Measurements from ENCODE around the gene MYEF2.

MYEF2 gene

GRCh38 chr15:48145923-48146322, 32.2 kb downstream of the MYEF2 start:
- no peak for DNase-seq (ENCODE audit: low spot score)

GRCh38 chr15:48144889-48145288, 33.2 kb downstream of the MYEF2 start:
- DNase-seq (ENCODE audit: low spot score), result no peak

GRCh38 chr15:48143856-48144255, 34.2 kb downstream of the MYEF2 start:
- DNase-seq (ENCODE audit: low spot score), result no peak

DNA sequence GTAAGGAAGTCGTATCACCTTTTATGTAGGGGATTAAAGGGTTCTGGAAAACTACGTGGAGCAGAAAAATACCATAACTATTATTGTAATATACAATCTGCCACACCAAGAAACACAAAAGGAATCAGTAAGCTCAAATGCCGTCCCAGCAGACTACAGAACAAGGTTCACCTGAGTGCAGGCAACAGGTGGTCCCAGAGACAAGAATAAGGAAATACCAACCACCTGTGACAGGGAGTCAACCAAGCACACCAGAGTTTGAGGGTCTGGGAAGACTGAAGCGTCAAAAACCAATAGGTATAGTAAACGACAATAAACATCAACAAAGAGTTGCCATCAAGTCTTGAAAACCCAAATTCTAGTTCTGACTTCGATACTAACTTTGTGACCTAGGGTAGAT, 45.2 kb downstream of the MYEF2 start:
- DNase-seq (ENCODE audit: low spot score), result no peak

DNA sequence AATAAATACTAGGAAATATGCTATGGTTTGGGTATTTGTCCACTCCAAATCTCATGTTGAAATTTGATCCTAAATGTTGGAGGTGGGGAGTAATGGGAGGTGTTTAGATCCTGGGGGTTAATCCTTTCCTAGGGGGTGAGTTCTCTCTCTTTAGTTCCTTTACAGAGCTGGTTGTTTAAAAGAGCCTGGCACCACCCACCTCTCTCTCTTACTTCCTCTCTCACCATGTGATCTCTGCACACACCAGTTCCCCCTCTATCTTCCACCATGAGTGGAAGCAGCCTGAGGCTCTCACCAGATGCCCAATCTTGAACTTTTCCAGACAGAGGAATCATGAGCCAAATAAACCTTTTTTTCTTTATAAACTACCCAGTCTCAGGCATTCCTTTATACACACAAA, 46.8 kb downstream of the MYEF2 start:
- no peak for DNase-seq (ENCODE audit: low spot score)

- DNase-seq (ENCODE audit: low spot score), result no peak
These were observed 51.3 kb downstream of the MYEF2 start for GRCh38 chr15:48126667-48127355.

DNA sequence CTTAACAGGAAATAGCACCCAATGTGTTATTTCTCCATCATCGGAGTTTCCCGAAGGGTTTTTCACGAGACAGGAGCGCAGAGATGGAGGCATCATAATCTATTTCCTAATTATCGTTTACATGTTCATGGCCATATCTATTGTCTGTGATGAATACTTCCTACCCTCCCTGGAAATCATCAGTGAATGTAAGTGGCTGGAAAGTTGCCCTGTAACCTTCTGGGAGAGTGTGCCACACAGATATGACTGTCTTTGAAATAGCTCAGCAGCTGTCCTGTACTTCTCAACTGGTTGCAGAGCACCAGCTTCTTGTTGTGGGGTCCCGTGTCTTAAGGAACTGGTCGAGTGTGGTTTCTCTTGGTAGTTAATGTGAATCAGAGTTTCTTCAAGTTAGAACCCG, 56.2 kb downstream of the MYEF2 start:
- DNase-seq (ENCODE audit: low spot score), result no peak

GRCh38 chr15:48120745-48121144, 57.4 kb downstream of the MYEF2 start, which contains the start of gene SLC24A5:
Gene SLC24A5, plus strand, starts transcription at chr15:48120990. Its CDS starts 55 bp downstream, at chr15:48121045.
- no peak for DNase-seq (ENCODE audit: low spot score)

GRCh38 chr15:48119277-48119676, 58.8 kb downstream of the MYEF2 start:
- DNase-seq (ENCODE audit: low spot score), result no peak

GRCh38 chr15:48112242-48112641, 65.9 kb downstream of the MYEF2 start:
- DNase-seq (ENCODE audit: low spot score), result no peak

DNA sequence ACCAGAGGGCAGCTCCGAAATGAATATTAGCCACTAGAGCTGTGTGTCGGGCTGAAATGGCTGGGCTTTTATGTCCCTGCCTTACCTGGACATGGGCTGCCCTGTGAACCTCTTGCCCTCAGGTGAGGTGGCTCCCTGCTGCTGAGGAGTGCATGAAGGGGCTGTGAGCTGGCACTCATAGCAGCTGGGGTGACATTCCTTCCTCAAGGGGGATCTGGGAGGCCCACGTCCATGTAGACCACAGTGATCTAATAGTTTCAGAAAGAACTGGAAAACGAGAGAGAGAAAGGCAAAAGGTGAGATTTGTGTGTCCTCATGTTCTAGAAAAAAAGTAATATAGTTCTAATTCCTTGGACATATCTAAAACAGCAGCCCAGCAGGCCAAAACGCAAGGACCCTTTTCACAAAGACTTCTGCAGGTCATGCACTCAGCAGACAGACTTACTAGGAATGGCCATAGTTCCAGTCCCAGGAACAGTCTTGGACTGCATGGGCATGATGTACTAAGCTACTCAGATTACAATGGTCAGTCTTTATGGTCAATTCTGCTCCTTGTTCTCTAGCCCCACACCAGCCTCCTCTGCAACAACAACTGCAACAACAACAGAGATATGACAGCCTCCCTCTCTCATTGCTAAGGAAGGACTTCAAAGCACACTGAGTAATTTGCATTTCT, 68.1 kb downstream of the MYEF2 start:
- no peak for DNase-seq (ENCODE audit: low spot score)

GRCh38 chr15:48109212-48109611, 68.9 kb downstream of the MYEF2 start:
- DNase-seq (ENCODE audit: low spot score), result no peak

DNA sequence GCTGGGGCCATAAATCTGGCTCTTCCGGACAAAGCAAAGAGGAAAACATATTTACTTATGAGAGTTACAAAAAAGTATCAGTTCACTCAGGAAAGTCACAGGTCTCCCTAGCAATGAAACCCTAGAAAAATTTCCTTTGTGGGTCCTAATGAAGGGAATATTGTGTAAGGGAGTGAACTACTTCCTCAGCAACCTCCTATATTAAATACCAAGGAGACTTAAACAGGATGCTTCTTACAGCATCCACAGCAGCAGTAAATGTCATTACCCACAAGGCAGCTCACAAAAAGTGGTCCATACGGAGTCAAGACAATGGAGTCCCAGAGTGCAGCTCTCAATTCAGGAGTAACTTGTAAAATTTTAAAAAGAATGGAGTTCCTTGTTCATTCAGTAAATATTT, 72.2 kb downstream of the MYEF2 start:
- no peak for DNase-seq (ENCODE audit: low spot score)

DNA sequence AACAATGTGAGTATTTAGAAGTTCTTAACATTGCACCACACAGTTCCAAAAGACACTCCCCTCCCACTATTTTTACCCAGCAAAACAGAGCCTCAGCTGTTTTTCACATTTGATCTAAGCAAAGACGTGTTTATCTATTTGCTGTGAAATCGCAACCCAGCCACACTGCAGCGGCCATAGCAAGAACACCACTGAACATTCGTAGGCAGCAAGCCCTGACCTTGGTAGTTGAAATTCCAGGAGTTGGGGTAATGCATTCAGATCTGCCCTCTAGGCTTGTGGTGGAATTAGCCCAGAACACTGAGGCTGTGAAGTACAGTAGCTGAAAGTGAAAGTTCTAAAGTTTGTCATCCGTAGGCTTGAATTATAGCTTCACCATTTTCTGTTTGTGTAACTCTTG, 74.4 kb downstream of the MYEF2 start:
- no peak for DNase-seq (ENCODE audit: low spot score)

DNA sequence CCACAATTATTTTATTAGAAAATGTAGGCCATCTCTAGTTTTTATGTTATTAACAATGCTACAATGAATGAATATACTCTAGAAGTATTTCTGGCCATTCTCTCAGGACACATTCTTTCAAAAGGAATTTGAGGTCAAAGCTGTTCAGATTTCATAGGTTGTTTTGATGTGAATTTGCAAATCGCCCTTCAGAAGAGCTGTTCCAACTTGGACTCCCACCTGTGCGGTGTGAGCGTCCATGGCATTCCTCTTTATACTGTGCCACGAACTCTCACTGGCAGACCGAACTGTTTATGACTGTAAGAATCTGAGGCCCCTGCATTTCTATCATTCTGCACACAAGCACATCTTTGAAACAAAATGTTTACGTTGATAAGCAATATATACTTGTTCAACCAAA, 75.9 kb downstream of the MYEF2 start:
- no peak for DNase-seq (ENCODE audit: low spot score)

- DNase-seq (ENCODE audit: low spot score), result no peak
These were observed 76.6 kb downstream of the MYEF2 start for GRCh38 chr15:48101376-48101961.

- DNase-seq (ENCODE audit: low spot score), result no peak
These were observed 80.8 kb downstream of the MYEF2 start for GRCh38 chr15:48097264-48097663.

DNA sequence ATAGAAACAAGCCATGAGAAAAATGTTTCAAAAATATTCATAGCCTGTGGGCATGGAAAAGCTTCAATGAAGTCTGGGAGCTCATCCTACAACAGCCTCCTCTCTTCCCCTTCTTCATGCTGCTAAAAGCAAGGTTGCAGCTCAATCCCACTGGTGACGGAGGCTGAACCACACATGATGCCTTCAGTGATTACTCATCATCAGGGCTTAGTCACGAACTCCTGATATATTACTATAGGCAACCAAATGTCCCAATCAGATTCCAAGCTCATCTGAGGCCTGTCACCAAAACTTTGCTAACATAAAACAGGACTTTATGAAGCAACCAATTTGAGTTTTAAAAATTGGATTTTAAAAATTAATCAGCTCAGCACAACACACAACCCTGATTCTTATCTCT, 81.3 kb downstream of the MYEF2 start:
- DNase-seq (ENCODE audit: low spot score), result no peak

DNA sequence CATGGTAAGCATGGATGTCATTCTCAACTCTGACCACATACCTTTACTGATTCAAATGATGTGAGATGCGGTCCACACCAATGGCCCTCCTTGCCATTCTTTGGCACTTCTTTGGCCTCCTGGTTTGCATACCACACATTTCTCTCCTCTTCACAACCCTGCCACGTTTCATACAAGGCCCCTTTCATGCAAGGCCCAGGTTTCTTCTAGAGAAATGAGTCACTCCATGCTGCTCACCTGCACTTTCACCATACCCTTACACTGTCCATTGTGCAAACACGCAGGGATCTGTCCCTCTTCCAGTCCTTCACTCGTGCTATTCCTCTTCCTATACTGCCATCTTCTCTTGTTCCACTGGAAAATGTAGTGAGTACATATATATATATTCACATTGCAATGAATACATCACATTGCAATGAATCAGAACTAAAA, 81.7 kb downstream of the MYEF2 start:
- DNase-seq (ENCODE audit: low spot score), result no peak

- DNase-seq (ENCODE audit: low spot score), result no peak
These were observed 86.6 kb downstream of the MYEF2 start for GRCh38 chr15:48091522-48091921.

DNA sequence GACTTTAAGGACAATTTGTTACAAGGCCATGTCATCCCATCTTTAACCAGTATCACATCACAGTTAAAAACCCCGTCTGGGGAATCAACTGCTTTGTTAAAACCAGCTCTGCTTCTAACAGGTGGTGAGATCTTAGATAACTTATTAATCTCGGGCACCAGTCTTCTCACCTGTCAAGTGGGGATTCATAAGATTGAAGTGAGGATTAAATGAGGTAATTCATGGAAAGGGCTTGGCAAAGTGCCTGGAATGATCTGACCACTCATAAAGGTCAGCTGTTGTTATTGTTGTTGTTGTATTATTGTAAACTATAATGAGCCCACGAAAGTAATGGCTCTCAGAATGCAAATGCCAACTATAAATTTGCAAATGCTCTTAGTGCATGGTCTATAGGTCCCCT, 87.4 kb downstream of the MYEF2 start:
- no peak for DNase-seq (ENCODE audit: low spot score)

GRCh38 chr15:48090115-48090514, 88.0 kb downstream of the MYEF2 start:
- DNase-seq (ENCODE audit: low spot score), result no peak

- DNase-seq (ENCODE audit: low spot score), result no peak
These were observed 88.4 kb downstream of the MYEF2 start for GRCh38 chr15:48089702-48090101.

Data from HuH-7.5 (cell line).